ENCODE results near the gene C6orf89.
"Not testable (repeated sequence)": the region's sequence is repeated elsewhere in the genome, so short reads cannot be mapped to it uniquely, and the experiment has no call there.

GRCh38 chr6:36942329-36942728, 56.6 kb downstream of the C6orf89 start:
- TF ChIP-seq CTCF, POLR2A (IDR thresholded peaks at IDR 0.05): not testable (repeated sequence)

All from Peyer's patch (tissue), 4 donors.